Calu3 (cell line): Measurements from ENCODE around the gene THOC1. TPM values are rescaled to one million over a fixed set of nuclear protein-coding genes. Genes with fewer than 3 reads are reported as not detected.
"Not testable (repeated sequence)": the region's sequence is repeated elsewhere in the genome, so short reads cannot be mapped to it uniquely, and the experiment has no call there.

Experiments used
- BruUV-seq: library from RNA; stranded (reverse); fragments of 400-500 nt; replicated peaks from 2 replicates; lab custom pipeline; 2021; lab: Mats Ljungman, UMichigan
- CTCF ChIA-PET: fragments of 300-600 bp; sonication (Branson Sonifier 250); formaldehyde crosslinking; loops from one replicate; lab custom pipeline; 2022; ENCODE audit warnings: antibody characterized with exemption; lab: Charles Lee
- DNase-seq: peaks from one replicate; pipeline ENCODE4 v3.0.0; 2022
- H3K27ac Mint-ChIP-seq: one replicate; pipeline ENCODE4 v1.8.0; 2022; ENCODE audit warnings: mixed read lengths; ENCODE audit not compliant: unreplicated experiment
- H3K27me3 Mint-ChIP-seq: one replicate; pipeline ENCODE4 v1.8.0; 2022; ENCODE audit warnings: mixed read lengths; ENCODE audit not compliant: unreplicated experiment
- H3K36me3 Mint-ChIP-seq: one replicate; pipeline ENCODE4 v1.8.0; 2022; ENCODE audit warnings: mild to moderate bottlenecking, moderate library complexity, mixed read lengths; ENCODE audit not compliant: insufficient read depth, unreplicated experiment
- H3K4me1 Mint-ChIP-seq: one replicate; pipeline ENCODE4 v1.8.0; 2022; ENCODE audit warnings: mild to moderate bottlenecking, low read depth, mixed read lengths; ENCODE audit not compliant: unreplicated experiment
- H3K4me3 Mint-ChIP-seq: one replicate; pipeline ENCODE4 v1.8.0; 2022; ENCODE audit warnings: mild to moderate bottlenecking, low read depth, moderate library complexity, mixed read lengths; ENCODE audit not compliant: unreplicated experiment
- H3K9me3 Mint-ChIP-seq: one replicate; pipeline ENCODE4 v1.8.0; 2022; ENCODE audit warnings: low read depth, mixed read lengths; ENCODE audit not compliant: unreplicated experiment
- intact Hi-C: fragments of 100-400 bp; cut with micrococcal nuclease; formaldehyde crosslinking; loops from one replicate; pipeline ENCODE4 v1.10.0; 2022; ENCODE audit not compliant: unreplicated experiment
- total RNA-seq: library from RNA; stranded (reverse); gene quantifications from 2 replicates; pipeline ENCODE4 v1.2.3, GENCODE V29; 2022
- TF ChIP-seq, protein P1 (sequence below): fragments of 200-600 bp; IDR thresholded peaks from one replicate; pipeline ENCODE4 v1.8.0; 2022; ENCODE audit warnings: antibody characterized with exemption; ENCODE audit not compliant: unreplicated experiment

Gene THOC1
- total RNA-seq, 1 experiment from 2014 or later, result 47.1 TPM

GRCh38 chr18:292271-292670 is 24.4 kb upstream of the THOC1 start:
- CTCF ChIA-PET, result no interaction called here
- no peaks in the 10 kb centered on the region for H3K4me1 Mint-ChIP-seq
- TF ChIP-seq, protein P1, sequence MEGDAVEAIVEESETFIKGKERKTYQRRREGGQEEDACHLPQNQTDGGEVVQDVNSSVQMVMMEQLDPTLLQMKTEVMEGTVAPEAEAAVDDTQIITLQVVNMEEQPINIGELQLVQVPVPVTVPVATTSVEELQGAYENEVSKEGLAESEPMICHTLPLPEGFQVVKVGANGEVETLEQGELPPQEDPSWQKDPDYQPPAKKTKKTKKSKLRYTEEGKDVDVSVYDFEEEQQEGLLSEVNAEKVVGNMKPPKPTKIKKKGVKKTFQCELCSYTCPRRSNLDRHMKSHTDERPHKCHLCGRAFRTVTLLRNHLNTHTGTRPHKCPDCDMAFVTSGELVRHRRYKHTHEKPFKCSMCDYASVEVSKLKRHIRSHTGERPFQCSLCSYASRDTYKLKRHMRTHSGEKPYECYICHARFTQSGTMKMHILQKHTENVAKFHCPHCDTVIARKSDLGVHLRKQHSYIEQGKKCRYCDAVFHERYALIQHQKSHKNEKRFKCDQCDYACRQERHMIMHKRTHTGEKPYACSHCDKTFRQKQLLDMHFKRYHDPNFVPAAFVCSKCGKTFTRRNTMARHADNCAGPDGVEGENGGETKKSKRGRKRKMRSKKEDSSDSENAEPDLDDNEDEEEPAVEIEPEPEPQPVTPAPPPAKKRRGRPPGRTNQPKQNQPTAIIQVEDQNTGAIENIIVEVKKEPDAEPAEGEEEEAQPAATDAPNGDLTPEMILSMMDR, result no peak
- H3K9me3 Mint-ChIP-seq, result no peaks in the 10 kb centered on the region
- no TSS peak for BruUV-seq
- H3K36me3 Mint-ChIP-seq, result no peaks in the 10 kb centered on the region
- no peak overlapping the region for H3K27ac Mint-ChIP-seq
- no peak overlapping the region for H3K4me3 Mint-ChIP-seq
- no peak for DNase-seq
- intact Hi-C loops, result no loop called here
- H3K27me3 Mint-ChIP-seq, result peaks cover 87% of the 10 kb centered on the region

DNA sequence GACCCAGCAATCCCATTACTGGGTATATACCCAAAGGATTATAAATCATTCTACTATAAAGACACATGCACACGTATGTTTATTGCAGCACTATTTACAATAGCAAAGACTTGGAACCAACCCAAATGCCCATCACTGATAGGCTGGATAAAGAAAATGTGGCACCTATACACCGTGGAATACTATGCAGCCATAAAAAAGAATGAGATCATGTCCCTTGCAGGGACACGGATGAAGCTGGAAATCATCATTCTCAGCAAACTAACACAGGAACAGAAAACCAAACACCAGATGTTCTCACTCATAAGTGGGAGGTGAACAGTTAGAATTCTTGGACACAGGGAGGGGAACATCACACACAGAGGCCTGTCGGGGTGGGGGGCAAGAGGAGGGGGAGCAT is 22.1 kb upstream of the THOC1 start:
- H3K4me3 Mint-ChIP-seq, H3K9me3 Mint-ChIP-seq, H3K36me3 Mint-ChIP-seq, H3K4me1 Mint-ChIP-seq, DNase-seq, BruUV-seq, H3K27ac Mint-ChIP-seq: not testable (repeated sequence)
- CTCF ChIA-PET, result interaction anchor here (0.7 kb wide), 1 partner anchor 134 kb away, joined by 6 read pairs; no protein-coding TSS in a partner anchor
- intact Hi-C loops, result loop anchor here (5.0 kb wide), 2 partner anchors 187 to 412 kb away; no protein-coding TSS in a partner anchor
- H3K27me3 Mint-ChIP-seq, result peaks cover 64% of the 10 kb centered on the region

- Mint-ChIP-seq H3K9me3 (no peaks in the 10 kb centered on the region), H3K36me3 (no peaks in the 10 kb centered on the region), H3K4me3 (no peak overlapping the region), H3K4me1 (no peaks in the 10 kb centered on the region), H3K27me3 (peaks cover 55% of the 10 kb centered on the region), H3K27ac (no peak overlapping the region)
- BruUV-seq, result no TSS peak
- DNase-seq, result no peak
- TF ChIP-seq, protein P1, result no peak
- CTCF ChIA-PET, result interaction anchor here (0.7 kb wide), 1 partner anchor 76 kb away, joined by 4 read pairs; no protein-coding TSS in a partner anchor
- intact Hi-C loops, result loop anchor here (5.0 kb wide), 2 partner anchors 188 to 413 kb away; no protein-coding TSS in a partner anchor
Observed at GRCh38 chr18:289026-289425, 21.2 kb upstream of the THOC1 start.

- no peaks in the 10 kb centered on the region for H3K9me3 Mint-ChIP-seq
- no peaks in the 10 kb centered on the region for H3K36me3 Mint-ChIP-seq
- DNase-seq, result no peak
- intact Hi-C loops, result loop anchor here (1.0 to 5.0 kb wide), 3 partner anchors 191 to 416 kb away; no protein-coding TSS in a partner anchor
- no peaks in the 10 kb centered on the region for H3K4me1 Mint-ChIP-seq
- H3K27me3 Mint-ChIP-seq, result peaks cover 40% of the 10 kb centered on the region
- BruUV-seq, result no TSS peak
- H3K4me3 Mint-ChIP-seq, result no peak overlapping the region
- no peak overlapping the region for H3K27ac Mint-ChIP-seq
- CTCF ChIA-PET, result no interaction called here
- TF ChIP-seq, protein P1, result no peak
Observed at GRCh38 chr18:286515-287310, 18.9 kb upstream of the THOC1 start.
